AG08395 (cell line): ENCODE results near the gene CBLL1.

Experiments used
- DNase-seq: peaks from one replicate; pipeline ENCODE4 v3.0.0; 2012; ENCODE audit warnings: mixed read lengths, low spot score

CBLL1 gene

DNA sequence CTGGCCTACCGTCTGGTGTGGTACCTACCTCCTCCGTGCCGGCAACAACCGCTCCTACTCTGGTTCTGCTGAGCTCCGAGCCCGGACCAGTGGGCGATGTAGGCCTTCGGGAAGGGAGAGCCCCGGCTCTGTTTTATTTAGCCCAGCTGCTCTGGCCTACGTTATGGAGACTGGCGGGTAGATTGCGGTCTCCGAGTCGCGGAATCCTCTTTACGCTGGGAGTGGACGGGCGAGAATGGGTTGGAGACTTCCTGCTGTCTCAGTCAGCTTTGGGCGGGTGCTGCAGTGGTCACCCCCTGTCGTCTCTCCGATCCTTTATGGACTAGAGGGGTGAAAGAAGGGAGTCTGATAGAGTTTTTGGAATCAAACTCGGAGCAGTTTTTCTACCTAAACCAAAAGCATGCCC is 406 bp downstream of the CBLL1 start:
- DNase-seq = peak; percentile 29

DNA sequence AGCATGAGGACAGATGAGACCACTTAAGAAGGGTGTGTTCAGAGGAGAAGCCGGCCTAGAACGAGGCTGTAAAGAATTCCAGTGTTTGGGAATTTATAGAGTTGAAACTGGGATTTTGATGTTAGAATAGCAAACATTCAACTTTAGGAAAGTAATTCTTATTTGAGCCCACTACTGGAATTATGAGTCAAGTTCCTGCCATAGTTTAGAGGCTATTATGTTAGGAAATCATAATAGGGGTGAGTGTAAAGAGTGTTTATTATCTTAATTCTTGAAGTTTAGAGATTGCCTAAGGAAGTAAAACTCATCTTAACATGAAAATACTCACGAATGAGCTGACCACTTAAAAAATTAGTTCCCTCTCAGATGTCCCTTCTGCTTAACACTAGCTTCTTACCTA is 2.1 kb downstream of the CBLL1 start:
- DNase-seq = no peak

DNA sequence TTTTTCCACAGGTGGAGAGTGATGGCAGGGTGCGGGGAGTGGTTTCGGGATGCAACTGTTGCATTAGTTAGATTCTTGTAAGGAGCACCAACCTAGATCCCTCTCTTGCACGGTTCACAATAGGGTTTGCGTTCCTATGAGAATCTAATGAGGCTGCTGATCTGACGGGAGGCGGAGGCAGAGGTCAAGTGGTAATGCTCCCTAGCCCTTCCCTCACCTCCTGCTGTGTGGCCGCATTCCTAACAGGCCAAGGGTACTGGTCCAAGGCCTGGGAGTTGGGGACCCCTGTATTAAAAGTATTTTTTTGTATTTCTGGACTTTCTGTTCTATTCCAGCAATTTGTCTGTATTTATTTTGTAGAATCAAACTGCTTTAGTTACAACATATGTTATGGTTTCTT is 7.2 kb downstream of the CBLL1 start:
- DNase-seq = no peak

DNA sequence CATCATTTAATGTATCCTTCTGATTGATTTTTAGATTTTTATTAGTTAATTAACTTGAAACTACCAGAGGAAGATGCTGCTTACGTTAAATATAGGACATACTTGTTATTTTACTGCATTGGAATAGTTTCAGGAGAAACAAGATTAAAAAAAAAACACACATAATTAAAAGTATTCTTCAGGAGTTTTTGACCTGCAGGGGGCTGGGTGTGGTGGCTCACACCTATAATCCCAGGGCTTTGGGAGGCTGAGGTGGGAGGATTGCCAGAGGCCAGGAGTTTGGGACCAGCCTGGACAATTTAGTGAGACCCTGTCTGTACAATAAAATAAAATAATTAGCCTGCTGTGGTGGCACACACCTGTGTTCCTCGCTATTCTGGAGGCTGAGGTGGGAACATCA is 10.7 kb downstream of the CBLL1 start:
- no peak for DNase-seq

DNA sequence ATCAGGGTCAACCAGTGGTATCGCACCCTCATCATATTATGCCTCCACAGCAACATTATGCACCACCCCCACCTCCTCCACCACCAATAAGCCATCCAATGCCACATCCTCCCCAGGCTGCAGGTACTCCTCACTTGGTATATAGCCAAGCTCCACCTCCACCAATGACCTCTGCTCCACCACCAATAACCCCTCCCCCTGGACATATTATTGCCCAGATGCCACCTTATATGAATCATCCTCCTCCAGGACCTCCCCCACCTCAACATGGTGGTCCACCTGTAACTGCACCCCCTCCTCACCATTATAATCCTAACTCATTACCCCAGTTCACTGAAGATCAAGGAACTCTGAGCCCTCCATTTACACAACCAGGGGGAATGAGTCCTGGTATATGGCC is 14.7 kb downstream of the CBLL1 start:
- no peak for DNase-seq

DNA sequence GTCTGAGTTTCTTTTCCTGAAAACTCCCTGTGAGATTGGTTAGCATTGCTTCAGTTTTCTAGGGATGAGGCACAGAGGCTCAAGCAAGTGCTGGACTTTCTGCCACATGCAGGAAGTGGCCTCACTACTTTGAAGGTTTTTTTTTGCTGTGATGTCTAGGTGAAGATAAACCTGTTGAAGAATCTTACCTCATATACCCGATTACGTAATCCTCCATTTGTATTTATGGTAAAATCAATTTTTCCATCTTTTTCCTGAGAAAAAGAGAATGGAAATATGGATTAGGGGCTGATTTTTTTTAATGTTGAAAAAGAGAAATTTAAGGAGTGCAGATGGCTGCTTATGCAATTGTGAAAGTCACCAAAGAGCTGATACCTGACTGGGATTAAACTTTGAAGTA is 23.4 kb downstream of the CBLL1 start:
- DNase-seq = no peak

GRCh38 chr7:107768263-107768662 is 24.3 kb downstream of the CBLL1 start:
- DNase-seq = no peak

DNA sequence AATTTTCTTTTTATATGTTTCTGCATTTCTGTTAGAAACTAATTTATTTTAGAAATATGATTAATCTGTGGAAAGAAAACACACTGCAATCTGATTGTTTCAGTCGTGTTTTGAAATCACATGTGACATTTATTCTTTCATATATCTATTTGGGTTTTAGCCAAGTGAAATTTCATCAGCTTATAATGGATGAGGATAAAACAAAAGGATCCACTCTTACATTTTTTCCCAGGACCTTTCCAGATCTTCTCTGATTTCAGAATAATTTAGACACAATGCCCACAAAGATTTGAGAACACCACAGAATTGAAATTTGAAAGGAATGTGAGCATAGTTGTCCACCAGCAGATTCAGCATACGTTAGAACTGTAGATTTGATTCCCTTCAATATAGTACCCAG is 29.1 kb downstream of the CBLL1 start:
- no peak for DNase-seq

DNA sequence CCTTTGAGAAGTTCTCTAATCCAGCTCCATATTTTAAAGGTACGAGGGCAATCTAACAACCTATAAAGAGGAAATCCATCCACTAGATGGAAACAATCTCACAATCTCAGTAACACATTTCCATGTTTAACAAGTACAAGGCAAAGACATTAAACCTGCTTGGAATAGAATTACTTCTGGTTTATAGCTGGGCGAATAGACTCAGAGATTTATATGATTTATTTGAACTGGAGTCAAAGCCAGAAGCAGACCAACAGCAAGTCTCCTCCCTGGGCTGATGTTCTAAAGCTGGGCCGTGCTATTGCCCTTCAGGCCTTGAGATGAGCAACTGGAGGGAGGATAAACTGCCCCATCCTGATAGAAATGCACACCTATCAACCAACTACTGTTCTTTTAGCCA is 33.8 kb downstream of the CBLL1 start:
- no peak for DNase-seq

DNA sequence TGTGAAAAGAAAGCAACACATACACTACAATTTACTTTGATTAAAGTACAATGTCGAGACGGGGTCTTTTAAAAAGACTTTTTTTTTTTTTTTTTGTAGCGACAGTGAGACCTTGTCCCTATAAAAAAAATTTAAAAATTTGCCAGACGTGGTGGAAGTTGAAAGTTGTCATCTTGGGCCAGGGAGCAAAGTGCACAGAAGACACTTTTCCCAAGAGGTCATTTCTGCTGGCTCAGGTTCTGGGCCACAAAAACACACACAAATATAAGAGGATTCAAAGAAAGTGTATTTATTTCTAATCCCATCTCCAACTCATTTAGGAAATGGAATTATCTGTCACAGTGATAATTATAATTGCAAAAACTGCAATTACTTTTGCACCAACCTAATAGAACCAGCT is 34.3 kb downstream of the CBLL1 start:
- no peak for DNase-seq

DNA sequence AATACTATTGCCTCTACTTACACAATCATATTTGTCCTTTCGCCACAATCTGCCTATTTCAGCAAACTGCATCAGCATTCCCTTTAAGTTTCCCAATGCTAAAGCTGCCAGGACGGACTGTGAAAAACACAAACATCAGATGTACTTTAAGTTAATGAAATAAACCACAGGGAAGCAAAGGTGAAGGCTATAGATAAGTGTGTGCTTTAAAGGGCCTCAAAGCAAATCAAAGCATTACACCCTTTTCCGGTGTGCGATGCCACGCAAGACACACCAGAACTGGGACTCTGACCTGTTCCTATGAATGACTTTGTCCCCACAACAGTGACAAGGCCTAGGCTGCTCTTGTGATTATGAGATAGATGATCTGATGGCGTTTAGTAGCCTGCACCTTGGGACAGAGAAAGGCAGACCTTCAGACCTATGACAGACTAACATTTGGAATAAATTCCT is 35.7 kb downstream of the CBLL1 start:
- no peak for DNase-seq

DNA sequence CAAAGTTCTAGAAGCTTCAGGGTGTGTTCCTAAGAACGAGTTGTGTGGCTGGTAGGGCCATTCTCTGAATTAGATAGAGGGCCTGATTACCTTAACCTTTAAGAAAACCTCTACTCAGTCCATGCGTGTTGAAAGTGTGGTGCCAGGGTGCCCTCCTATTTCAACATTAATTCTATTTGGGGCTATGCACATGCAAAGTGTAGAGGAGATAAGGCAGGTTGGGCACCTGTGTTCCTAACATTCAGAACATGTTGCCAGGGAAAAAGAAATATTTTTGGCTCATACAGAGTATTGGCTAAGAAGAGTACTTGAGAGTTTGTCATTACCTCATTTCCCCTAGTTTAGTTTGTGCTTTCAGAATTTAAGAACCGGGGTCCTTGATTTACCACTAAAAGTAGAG is 38.4 kb downstream of the CBLL1 start:
- DNase-seq = no peak

DNA sequence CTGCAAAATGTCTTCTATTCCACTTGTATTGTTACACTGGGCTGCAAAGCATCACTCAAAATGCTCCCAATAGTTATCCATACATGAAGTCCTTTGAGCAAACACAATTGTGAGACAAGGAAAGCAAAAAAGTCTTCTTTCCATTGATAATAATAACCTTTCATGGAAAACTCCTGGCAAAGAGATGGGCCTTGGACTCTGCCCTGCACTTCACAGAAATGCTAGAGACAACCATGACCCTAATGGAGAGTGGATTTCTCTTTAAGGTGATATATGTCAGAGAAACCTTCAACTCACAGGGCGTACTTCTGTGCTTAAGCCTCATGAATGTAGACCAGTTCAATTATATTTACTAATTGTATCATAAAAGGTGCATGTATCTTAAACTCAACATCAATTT is 39.7 kb downstream of the CBLL1 start:
- no peak for DNase-seq

DNA sequence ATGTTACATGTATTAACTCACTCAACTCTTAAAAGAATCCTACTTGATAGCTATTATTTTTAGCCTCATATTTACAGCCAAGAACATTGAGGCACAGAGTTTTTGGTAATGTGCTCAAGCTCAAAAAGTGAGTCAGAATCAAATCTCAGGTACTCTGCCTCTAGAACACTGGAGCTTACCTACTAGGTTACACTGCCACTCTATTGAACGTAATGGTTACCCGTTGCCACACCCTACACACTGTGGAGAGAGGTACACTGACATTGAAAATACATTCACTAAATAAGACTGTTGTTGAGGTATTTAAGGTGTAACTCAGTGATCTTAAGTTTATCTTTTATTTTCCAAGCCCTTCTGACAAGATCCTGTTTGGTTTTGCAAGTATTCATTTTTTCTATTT is 41.2 kb downstream of the CBLL1 start:
- no peak for DNase-seq

- no peak for DNase-seq
Measured at GRCh38 chr7:107785926-107786325, 42.0 kb downstream of the CBLL1 start.

DNA sequence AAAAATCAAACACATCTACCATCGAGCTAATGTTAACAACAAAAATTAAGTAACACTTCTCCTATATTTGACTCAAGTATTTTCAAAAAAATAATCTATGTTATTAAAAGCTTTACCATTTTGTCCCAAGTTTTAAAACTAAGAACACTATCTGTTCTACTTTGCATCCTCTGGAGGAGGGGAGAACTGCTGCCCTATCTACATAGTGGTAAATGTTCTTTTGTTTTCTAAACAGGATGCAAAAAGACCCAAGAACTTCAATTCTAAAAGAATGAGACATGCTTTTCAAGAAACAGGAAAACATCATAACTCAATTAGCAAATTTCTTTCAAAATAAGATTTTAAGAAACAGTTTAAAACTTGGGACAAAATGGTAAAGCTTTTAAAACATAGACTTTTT is 44.3 kb downstream of the CBLL1 start:
- no peak for DNase-seq

- DNase-seq = no peak
Measured at GRCh38 chr7:107788662-107789061, 44.7 kb downstream of the CBLL1 start.

- DNase-seq = no peak
Measured at GRCh38 chr7:107789647-107790046, 45.7 kb downstream of the CBLL1 start.

DNA sequence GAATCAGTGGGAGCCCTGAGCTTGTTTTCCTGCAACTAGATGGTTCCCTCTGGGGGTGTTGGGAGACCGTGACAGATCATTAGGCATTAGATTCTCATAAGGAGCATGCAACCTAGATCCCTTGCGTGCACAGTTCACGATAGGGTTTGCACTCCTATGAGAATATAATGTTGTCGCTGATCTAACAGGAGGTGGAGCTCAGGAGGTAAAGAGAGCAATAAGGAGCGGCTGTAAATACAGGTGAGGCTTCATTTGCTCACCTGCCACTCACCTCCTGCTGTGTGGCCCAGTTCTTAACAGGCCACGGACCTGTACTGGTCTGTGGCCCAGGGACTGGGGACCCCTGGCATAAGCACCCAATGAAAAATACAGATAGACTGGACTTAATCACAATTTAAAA is 48.4 kb downstream of the CBLL1 start:
- DNase-seq = no peak

DNA sequence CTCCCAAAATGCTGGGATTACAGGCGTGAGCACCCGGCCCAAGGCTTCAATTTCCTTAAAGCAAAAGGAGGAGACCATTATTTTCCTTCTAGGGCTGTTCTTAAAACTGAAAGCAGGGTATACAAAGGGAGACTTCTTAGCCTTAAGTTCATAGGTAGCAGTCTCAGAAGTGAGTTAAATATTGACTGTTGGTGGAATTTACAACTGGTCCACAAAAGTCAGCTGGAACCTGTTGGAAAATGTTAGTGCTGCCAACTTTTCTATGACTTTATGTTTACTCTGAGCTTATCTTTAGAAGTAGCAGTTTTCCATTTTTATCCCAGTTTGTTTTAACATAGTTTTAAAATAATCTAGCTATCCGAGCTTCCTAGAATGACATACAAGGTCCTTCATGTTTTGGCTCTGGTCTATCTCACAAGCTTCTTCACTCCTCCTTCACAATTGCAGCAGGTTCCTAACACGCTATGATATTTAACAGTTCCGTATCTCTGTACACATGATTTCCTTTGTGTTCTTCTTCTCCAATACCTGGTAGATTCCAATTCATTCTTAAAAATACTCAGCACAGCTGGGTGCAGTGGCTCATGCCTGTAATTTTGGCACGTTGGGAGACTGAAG is 55.8 kb downstream of the CBLL1 start:
- DNase-seq = no peak

GRCh38 chr7:107803009-107803610 is 59.2 kb downstream of the CBLL1 start, which contains the start of gene SLC26A3:
Gene SLC26A3, minus strand, starts transcription at chr7:107803223. Its CDS starts 8,714 bp downstream, at chr7:107794509.
- no peak for DNase-seq

DNA sequence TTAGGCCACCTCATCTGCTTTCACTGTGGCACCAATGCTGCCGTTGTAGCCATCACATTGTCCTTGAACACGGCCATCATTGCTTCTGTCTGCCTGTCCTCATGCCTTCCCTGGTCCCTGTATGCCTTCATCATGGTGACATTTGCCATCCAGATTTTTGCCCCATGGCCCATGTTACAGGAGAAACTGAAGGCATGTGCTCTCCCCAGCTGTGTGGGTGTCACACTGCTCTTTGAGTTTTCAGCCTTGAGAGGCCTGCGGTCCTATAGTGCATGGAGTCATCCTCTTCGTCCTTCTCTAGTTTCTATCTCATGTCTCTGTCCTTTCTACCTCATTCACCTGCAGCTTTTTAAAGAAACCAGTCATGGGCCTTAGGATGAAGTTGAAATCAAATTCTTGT is 65.2 kb downstream of the CBLL1 start:
- DNase-seq = no peak

DNA sequence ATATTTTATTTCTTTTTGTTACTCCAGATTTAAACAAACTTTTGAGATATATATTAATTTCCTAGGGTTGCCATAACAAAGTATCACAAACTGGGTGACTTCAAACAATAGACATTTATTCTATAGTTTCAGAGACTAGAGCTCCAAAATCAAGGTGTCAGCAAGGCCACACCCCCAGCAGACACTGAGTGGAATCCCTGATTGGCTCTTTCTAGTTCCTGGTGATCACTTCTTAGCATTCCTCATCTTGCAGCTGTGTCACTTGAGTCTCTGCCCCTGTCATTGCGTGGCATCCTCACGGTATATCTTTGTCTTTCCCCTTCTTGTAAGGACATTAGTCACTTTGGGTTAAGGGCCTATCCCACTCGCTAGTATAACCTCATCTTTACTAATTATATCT is 66.7 kb downstream of the CBLL1 start:
- DNase-seq = no peak
